H9 (cell line): ENCODE measurements around the gene CYB5R3. TPM values are rescaled to one million over a fixed set of nuclear protein-coding genes. Genes with fewer than 3 reads are reported as not detected.
A peak's percentile ranks its signal among the peaks of the same experiment; 100 is the strongest.

Experiments
- DNase-seq: peaks from one replicate; pipeline ENCODE4 v3.0.0-alpha.2; 2017
- H2AFZ ChIP-seq: one replicate; pipeline ENCODE4 v1.6.1; 2013; ENCODE audit warnings: mild to moderate bottlenecking, low read length, control low read depth, moderate library complexity
- H2AK5ac ChIP-seq: 2 replicates; pipeline ENCODE4 v1.6.1; 2013; ENCODE audit warnings: low read length, control low read depth, mixed read lengths; ENCODE audit not compliant: insufficient read length
- H2BK120ac ChIP-seq: one replicate; pipeline ENCODE4 v1.6.1; 2013; ENCODE audit warnings: low read depth, mild to moderate bottlenecking, low read length, control low read depth, inconsistent platforms; ENCODE audit not compliant: poor library complexity, severe bottlenecking
- H2BK12ac ChIP-seq: 2 replicates; pipeline ENCODE4 v1.6.1; 2013; ENCODE audit warnings: low read length, control low read depth, mixed read lengths, low read depth; ENCODE audit not compliant: insufficient read length
- H2BK15ac ChIP-seq: 2 replicates; pipeline ENCODE4 v1.6.1; 2013; ENCODE audit warnings: low read depth, low read length, control low read depth
- H2BK20ac ChIP-seq: one replicate; pipeline ENCODE4 v1.6.1; 2013; ENCODE audit warnings: low read depth, mild to moderate bottlenecking, low read length, control low read depth, inconsistent platforms; ENCODE audit not compliant: poor library complexity, severe bottlenecking
- H2BK5ac ChIP-seq: 2 replicates; pipeline ENCODE4 v1.6.1; 2013; ENCODE audit warnings: low read length, control low read depth, mixed read lengths; ENCODE audit not compliant: insufficient read length
- H3K14ac ChIP-seq: 2 replicates; pipeline ENCODE4 v1.6.1; 2013; ENCODE audit warnings: low read length, control low read depth; ENCODE audit not compliant: insufficient read depth
- H3K18ac ChIP-seq: 2 replicates; pipeline ENCODE4 v1.6.1; 2013; ENCODE audit warnings: low read depth, mild to moderate bottlenecking, mixed read lengths, low read length, control low read depth; ENCODE audit not compliant: insufficient read length
- H3K23ac ChIP-seq: 2 replicates; pipeline ENCODE4 v1.6.1; 2013; ENCODE audit warnings: low read length, control low read depth, mixed read lengths, low read depth; ENCODE audit not compliant: insufficient read length
- H3K23me2 ChIP-seq: 2 replicates; pipeline ENCODE4 v1.6.1; 2013; ENCODE audit warnings: low read depth, mild to moderate bottlenecking, mixed read lengths, low read length, control low read depth; ENCODE audit not compliant: insufficient read length, poor library complexity, severe bottlenecking
- H3K27ac ChIP-seq: 2 replicates; pipeline ENCODE4 v1.5.1; 2013; ENCODE audit warnings: low read length, control low read depth, mixed read lengths, low read depth; ENCODE audit not compliant: insufficient read length
- H3K27me3 ChIP-seq: 2 replicates; pipeline ENCODE4 v1.6.1; 2013; ENCODE audit warnings: low read length, control low read depth, inconsistent platforms; ENCODE audit not compliant: insufficient read depth
- H3K4ac ChIP-seq: 2 replicates; pipeline ENCODE4 v1.6.1; 2013; ENCODE audit warnings: low read depth, mild to moderate bottlenecking, control low read depth, inconsistent platforms, low read length, moderate library complexity
- H3K4me1 ChIP-seq: 2 replicates; pipeline ENCODE4 v1.6.1; 2013; ENCODE audit warnings: low read length, control low read depth, inconsistent platforms; ENCODE audit not compliant: insufficient read depth
- H3K4me2 ChIP-seq: 2 replicates; pipeline ENCODE4 v1.6.1; 2013; ENCODE audit warnings: low read length, control low read depth, mixed read lengths; ENCODE audit not compliant: insufficient read length, insufficient read depth
- H3K56ac ChIP-seq: 2 replicates; pipeline ENCODE4 v1.6.1; 2013; ENCODE audit warnings: low read depth, mild to moderate bottlenecking, mixed read lengths, low read length, control low read depth; ENCODE audit not compliant: insufficient read length
- H3K79me1 ChIP-seq: 2 replicates; pipeline ENCODE4 v1.6.1; 2013; ENCODE audit warnings: low read depth, mild to moderate bottlenecking, moderate library complexity, low read length, control low read depth, inconsistent platforms; ENCODE audit not compliant: insufficient read depth, poor library complexity, severe bottlenecking
- H3K79me2 ChIP-seq: 2 replicates; pipeline ENCODE4 v1.6.1; 2013; ENCODE audit warnings: low read length, control low read depth, inconsistent platforms; ENCODE audit not compliant: insufficient read depth
- H3K9ac ChIP-seq: 2 replicates; pipeline ENCODE4 v1.6.1; 2013; ENCODE audit warnings: low read length, control low read depth, mixed read lengths; ENCODE audit not compliant: insufficient read length; ENCODE audit errors: extremely low read depth
- H3K9me3 ChIP-seq: one replicate; pipeline ENCODE4 v1.6.1; 2013; ENCODE audit warnings: low read depth, low read length, inconsistent platforms; ENCODE audit not compliant: control insufficient read depth
- H3T11ph ChIP-seq: one replicate; pipeline ENCODE4 v1.6.1; 2013; ENCODE audit warnings: mild to moderate bottlenecking, low read length, control low read depth, inconsistent platforms
- H4K20me1 ChIP-seq: one replicate; pipeline ENCODE4 v1.6.1; 2013; ENCODE audit not compliant: control insufficient read depth, insufficient read length, insufficient read depth
- H4K5ac ChIP-seq: 2 replicates; pipeline ENCODE4 v1.6.1; 2013; ENCODE audit warnings: low read depth, mild to moderate bottlenecking, mixed read lengths, low read length, control low read depth; ENCODE audit not compliant: insufficient read length
- H4K8ac ChIP-seq: replicated peaks from 2 replicates; pipeline ENCODE4 v1.6.1; 2013; ENCODE audit warnings: low read length, control low read depth, mixed read lengths, low read depth; ENCODE audit not compliant: insufficient read length
- H4K91ac ChIP-seq: 2 replicates; pipeline ENCODE4 v1.6.1; 2013; ENCODE audit warnings: low read depth, mild to moderate bottlenecking, moderate library complexity, mixed read lengths, low read length, control low read depth; ENCODE audit not compliant: insufficient read length
- H3K27ac Mint-ChIP-seq, 3 experiments: 2 replicates in 2 of 3; 3 replicates in 1 of 3; pipeline ENCODE4 v1.8.0; 2020 to 2021; ENCODE audit warnings: mixed read lengths in 3 of 3, mild to moderate bottlenecking in 1 of 3, moderate library complexity in 1 of 3
- H3K27me3 Mint-ChIP-seq: 2 replicates; pipeline ENCODE4 v1.8.0; 2021; ENCODE audit warnings: low read depth, mild to moderate bottlenecking, moderate library complexity, mixed read lengths
- H3K36me3 Mint-ChIP-seq, 3 experiments: 2 replicates in 2 of 3; 3 replicates in 1 of 3; pipeline ENCODE4 v1.8.0; 2020 to 2021; ENCODE audit warnings: low read depth in 3 of 3, mixed read lengths in 3 of 3; ENCODE audit not compliant: insufficient read depth in 1 of 3
- H3K4me1 Mint-ChIP-seq, 2 experiments: 2 replicates each; pipeline ENCODE4 v1.8.0; 2020; ENCODE audit warnings: mixed read lengths in 2 of 2
- H3K4me3 Mint-ChIP-seq, 2 experiments: 2 replicates in 1 of 2; 3 replicates in 1 of 2; pipeline ENCODE4 v1.8.0; 2020 to 2021; ENCODE audit warnings: mild to moderate bottlenecking in 2 of 2, mixed read lengths in 2 of 2, moderate library complexity in 1 of 2
- H3K9me3 Mint-ChIP-seq, 2 experiments: 2 replicates in 1 of 2; 3 replicates in 1 of 2; pipeline ENCODE4 v1.8.0; 2020; ENCODE audit warnings: mild to moderate bottlenecking in 2 of 2, mixed read lengths in 2 of 2, moderate library complexity in 1 of 2
- WGBS: extraction: QIAGEN DNeasy Blood & Tissue Kit; methylation state at CpG from one replicate; pipeline ENCODE4 v1.1.7; 2013; ENCODE audit warnings: missing lambda C conversion rate, low lambda C conversion rate, mixed read lengths; ENCODE audit not compliant: insufficient read length; ENCODE audit errors: extremely low coverage; 5-methylcytosine and 5-hydroxymethylcytosine counted together
- total RNA-seq: library from RNA; stranded (reverse); gene quantifications from 2 replicates; pipeline ENCODE4 v1.2.1, GENCODE V29; 2021
- TF ChIP-seq, protein P1 (sequence below): fragments of 200-600 bp; sonication (generic); conservative IDR thresholded peaks from 3 replicates; pipeline ENCODE4 v1.8.0; 2021; ENCODE audit warnings: antibody characterized with exemption, mild to moderate bottlenecking

The CYB5R3 gene
- total RNA-seq, 1 experiment from 2014 or later = 97.4 TPM

DNA sequence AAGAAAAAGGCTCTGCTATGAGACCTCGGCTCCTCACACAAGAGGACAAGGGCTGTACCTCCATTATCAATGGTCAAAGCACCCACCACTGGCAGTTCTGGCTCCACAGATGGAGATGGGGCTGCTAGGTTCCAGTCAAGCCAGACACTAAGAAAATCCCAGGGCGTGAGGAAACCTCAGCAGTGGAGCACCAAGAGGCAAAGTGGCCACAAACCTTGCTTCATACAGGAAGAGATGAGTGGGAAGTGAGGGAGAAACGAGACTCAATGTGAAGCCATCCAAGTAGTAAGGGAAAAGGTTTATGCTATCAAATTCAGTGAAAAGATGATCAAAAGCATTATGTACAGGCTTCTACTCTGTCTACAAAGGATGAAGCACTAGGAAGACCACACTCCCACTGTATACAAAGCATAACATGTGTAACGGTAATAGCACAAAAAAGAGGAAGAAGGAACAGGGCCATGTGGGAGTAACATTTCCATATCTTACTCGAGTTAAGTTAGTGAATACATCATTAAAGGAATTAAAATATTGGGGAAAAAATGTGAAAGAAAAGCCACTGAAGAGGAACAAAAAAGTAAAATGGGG, 61.5 kb downstream of the CYB5R3 start:
- no peak overlapping the region for H4K91ac ChIP-seq
- H3K9ac ChIP-seq = no peak overlapping the region
- no CpG with 5 or more reads among the region's 5 CpGs for WGBS
- no peaks in the 10 kb centered on the region for H3K27me3 ChIP-seq
- H3K79me1 ChIP-seq = no peaks in the 10 kb centered on the region
- no peak overlapping the region for H3K4me2 ChIP-seq
- peaks cover 39 to 89% (median 82%) of the 10 kb centered on the region in 3 experiments for H3K36me3 Mint-ChIP-seq
- H3K4ac ChIP-seq = no peak overlapping the region
- no peaks in the 10 kb centered on the region for H3K23me2 ChIP-seq
- H3K79me2 ChIP-seq = no peaks in the 10 kb centered on the region
- H3K23ac ChIP-seq = no peak overlapping the region
- no peak overlapping the region for H2AFZ ChIP-seq
- no peak overlapping the region for H3T11ph ChIP-seq
- no peaks in the 10 kb centered on the region for H3K9me3 ChIP-seq
- TF ChIP-seq, protein P1, sequence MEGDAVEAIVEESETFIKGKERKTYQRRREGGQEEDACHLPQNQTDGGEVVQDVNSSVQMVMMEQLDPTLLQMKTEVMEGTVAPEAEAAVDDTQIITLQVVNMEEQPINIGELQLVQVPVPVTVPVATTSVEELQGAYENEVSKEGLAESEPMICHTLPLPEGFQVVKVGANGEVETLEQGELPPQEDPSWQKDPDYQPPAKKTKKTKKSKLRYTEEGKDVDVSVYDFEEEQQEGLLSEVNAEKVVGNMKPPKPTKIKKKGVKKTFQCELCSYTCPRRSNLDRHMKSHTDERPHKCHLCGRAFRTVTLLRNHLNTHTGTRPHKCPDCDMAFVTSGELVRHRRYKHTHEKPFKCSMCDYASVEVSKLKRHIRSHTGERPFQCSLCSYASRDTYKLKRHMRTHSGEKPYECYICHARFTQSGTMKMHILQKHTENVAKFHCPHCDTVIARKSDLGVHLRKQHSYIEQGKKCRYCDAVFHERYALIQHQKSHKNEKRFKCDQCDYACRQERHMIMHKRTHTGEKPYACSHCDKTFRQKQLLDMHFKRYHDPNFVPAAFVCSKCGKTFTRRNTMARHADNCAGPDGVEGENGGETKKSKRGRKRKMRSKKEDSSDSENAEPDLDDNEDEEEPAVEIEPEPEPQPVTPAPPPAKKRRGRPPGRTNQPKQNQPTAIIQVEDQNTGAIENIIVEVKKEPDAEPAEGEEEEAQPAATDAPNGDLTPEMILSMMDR = no peak
- H4K20me1 ChIP-seq = no peaks in the 10 kb centered on the region
- no peaks in the 10 kb centered on the region for H3K4me1 ChIP-seq
- H2BK12ac ChIP-seq = no peak overlapping the region
- no peak overlapping the region for H2AK5ac ChIP-seq
- no peak overlapping the region for H3K14ac ChIP-seq
- H3K18ac ChIP-seq = no peak overlapping the region
- no peak overlapping the region for H3K56ac ChIP-seq
- peaks cover 0 to under 1% of the 10 kb centered on the region in 2 experiments; a peak in 1 of 4 replicates for H3K4me1 Mint-ChIP-seq
- H2BK5ac ChIP-seq = no peak overlapping the region
- H3K27ac Mint-ChIP-seq = peak overlapping the region in 1 of 3 experiments; percentile 29; a peak in 1 of 7 replicates
- no peak overlapping the region for H2BK120ac ChIP-seq
- H4K8ac ChIP-seq = no peak overlapping the region
- no peak overlapping the region for H3K27ac ChIP-seq
- no peak overlapping the region for H2BK15ac ChIP-seq
- no peak overlapping the region for H3K4me3 Mint-ChIP-seq
- no peaks in the 10 kb centered on the region for H3K27me3 Mint-ChIP-seq
- H4K5ac ChIP-seq = no peak overlapping the region
- no peaks in the 10 kb centered on the region; a peak in 1 of 5 replicates for H3K9me3 Mint-ChIP-seq
- H2BK20ac ChIP-seq = no peak overlapping the region
- DNase-seq = no peak
